ENCODE data around the gene GZF1.

The GZF1 gene

DNA sequence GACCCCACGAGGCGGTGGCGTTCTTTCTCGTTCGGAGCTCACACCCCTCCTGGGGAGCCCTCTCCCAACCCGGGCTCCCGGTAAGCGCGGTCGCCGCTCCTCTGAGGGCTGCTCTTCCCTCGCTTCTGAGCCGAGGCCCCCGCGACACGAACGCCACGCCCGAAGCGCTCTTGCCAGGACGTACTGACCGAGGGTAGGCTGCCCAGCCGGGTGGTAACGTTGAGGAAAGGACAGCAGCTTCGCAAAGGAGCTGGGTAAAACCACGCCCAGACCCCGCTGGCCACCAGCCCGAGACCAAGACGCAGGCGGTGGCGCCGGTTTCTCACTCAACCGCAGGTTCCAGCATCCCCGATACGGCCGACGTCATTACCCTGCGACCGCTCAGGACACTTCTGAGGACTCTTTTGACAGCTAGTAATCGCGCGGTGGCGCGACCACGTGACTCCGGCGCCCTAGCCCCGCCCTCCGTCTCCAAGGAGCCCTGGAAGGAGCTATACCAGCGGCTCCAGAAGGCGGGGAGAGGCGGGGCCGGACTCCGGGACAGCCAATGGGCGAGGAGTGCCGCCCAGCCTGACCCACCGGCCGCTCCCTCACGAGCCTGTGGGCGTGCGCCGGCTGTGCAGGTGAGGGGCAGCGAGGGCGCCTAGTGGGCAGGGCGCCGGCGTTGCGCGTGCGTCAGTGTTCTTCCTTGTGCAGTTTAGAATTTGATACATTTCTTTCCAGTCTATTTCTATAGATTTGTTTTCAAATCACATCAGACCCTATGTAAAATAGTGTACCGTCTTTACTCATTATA lies 4.0 kb upstream of the GZF1 start:
- H3K9me2 ChIP-seq (replicated peaks; ENCODE audit: insufficient read depth, low read length) = no peaks in the 10 kb centered on the region
- H3K27me3 ChIP-seq (ENCODE audit: low read length) = no peaks in the 10 kb centered on the region
- H3K9ac ChIP-seq (ENCODE audit: low read length) = peak overlapping the region; percentile 83
- peak overlapping the region; percentile 61 for H2AFZ ChIP-seq (ENCODE audit: low read depth, low read length, severe bottlenecking)
- peak overlapping the region; percentile 55 for H3K27ac ChIP-seq (ENCODE audit: low read depth, low read length)
- peaks cover 20% of the 10 kb centered on the region for H3K79me2 ChIP-seq (ENCODE audit: insufficient read depth, low read length)
- no peaks in the 10 kb centered on the region for H3K36me3 ChIP-seq (ENCODE audit: low read length)
- peaks cover 30% of the 10 kb centered on the region for H3F3A ChIP-seq (ENCODE audit: insufficient read depth)
- peak overlapping the region; percentile 86 for H3K4me2 ChIP-seq (ENCODE audit: low read depth, low read length, poor library complexity, severe bottlenecking)
- peaks cover 1% of the 10 kb centered on the region; the same call in 1 of the 2 replicates for H4K20me1 ChIP-seq (ENCODE audit: low read depth, low read length)
- TF ChIP-seq EZH2phosphoT487 (conservative IDR thresholded peaks at IDR 0.05; ENCODE audit: low read length) = no peak
- TF ChIP-seq, protein P1, sequence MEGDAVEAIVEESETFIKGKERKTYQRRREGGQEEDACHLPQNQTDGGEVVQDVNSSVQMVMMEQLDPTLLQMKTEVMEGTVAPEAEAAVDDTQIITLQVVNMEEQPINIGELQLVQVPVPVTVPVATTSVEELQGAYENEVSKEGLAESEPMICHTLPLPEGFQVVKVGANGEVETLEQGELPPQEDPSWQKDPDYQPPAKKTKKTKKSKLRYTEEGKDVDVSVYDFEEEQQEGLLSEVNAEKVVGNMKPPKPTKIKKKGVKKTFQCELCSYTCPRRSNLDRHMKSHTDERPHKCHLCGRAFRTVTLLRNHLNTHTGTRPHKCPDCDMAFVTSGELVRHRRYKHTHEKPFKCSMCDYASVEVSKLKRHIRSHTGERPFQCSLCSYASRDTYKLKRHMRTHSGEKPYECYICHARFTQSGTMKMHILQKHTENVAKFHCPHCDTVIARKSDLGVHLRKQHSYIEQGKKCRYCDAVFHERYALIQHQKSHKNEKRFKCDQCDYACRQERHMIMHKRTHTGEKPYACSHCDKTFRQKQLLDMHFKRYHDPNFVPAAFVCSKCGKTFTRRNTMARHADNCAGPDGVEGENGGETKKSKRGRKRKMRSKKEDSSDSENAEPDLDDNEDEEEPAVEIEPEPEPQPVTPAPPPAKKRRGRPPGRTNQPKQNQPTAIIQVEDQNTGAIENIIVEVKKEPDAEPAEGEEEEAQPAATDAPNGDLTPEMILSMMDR (IDR thresholded peaks at IDR 0.05; ENCODE audit: insufficient read depth, low read length, poor library complexity, severe bottlenecking) = no peak
- H3K4me3 ChIP-seq (ENCODE audit: insufficient read depth, low read length, poor library complexity, severe bottlenecking) = peak overlapping the region; percentile 75
- no peaks in the 10 kb centered on the region for H3K9me3 ChIP-seq (ENCODE audit: insufficient read depth, low read length)

DNA sequence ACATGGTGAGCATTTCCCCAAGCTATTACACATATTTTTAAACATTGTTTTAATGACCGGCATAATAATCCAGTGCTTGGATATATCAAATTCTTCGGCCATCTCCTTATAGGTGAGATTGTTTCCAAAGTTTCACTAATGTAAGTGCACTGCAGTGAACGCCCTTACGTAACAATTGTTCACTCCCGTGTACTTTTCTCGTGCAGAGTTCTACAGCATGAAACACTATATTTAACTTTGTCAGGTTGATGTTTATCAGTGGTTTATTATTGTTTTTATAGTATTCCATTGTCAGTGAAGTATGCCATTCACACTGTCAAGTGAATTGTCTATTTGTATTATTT lies 3.4 kb upstream of the GZF1 start:
- peak overlapping the region; percentile 50 for H3K9ac ChIP-seq (ENCODE audit: low read length)
- no peaks in the 10 kb centered on the region for H3K27me3 ChIP-seq (ENCODE audit: low read length)
- no peaks in the 10 kb centered on the region; the same call in 1 of the 2 replicates for H4K20me1 ChIP-seq (ENCODE audit: low read depth, low read length)
- no peak for TF ChIP-seq EZH2phosphoT487 (conservative IDR thresholded peaks at IDR 0.05; ENCODE audit: low read length)
- TF ChIP-seq, protein P1 (IDR thresholded peaks at IDR 0.05; ENCODE audit: insufficient read depth, low read length, poor library complexity, severe bottlenecking) = no peak
- peak overlapping the region; percentile 61 for H2AFZ ChIP-seq (ENCODE audit: low read depth, low read length, severe bottlenecking)
- no peaks in the 10 kb centered on the region for H3K36me3 ChIP-seq (ENCODE audit: low read length)
- peak overlapping the region; percentile 44 for H3K27ac ChIP-seq (ENCODE audit: low read depth, low read length)
- H3K9me2 ChIP-seq (replicated peaks; ENCODE audit: insufficient read depth, low read length) = no peaks in the 10 kb centered on the region
- H3K4me2 ChIP-seq (ENCODE audit: low read depth, low read length, poor library complexity, severe bottlenecking) = peak overlapping the region; percentile 86
- H3F3A ChIP-seq (ENCODE audit: insufficient read depth) = peaks cover 31% of the 10 kb centered on the region
- H3K4me3 ChIP-seq (ENCODE audit: insufficient read depth, low read length, poor library complexity, severe bottlenecking) = peak overlapping the region; percentile 54
- no peaks in the 10 kb centered on the region for H3K9me3 ChIP-seq (ENCODE audit: insufficient read depth, low read length)
- peaks cover 20% of the 10 kb centered on the region for H3K79me2 ChIP-seq (ENCODE audit: insufficient read depth, low read length)

DNA sequence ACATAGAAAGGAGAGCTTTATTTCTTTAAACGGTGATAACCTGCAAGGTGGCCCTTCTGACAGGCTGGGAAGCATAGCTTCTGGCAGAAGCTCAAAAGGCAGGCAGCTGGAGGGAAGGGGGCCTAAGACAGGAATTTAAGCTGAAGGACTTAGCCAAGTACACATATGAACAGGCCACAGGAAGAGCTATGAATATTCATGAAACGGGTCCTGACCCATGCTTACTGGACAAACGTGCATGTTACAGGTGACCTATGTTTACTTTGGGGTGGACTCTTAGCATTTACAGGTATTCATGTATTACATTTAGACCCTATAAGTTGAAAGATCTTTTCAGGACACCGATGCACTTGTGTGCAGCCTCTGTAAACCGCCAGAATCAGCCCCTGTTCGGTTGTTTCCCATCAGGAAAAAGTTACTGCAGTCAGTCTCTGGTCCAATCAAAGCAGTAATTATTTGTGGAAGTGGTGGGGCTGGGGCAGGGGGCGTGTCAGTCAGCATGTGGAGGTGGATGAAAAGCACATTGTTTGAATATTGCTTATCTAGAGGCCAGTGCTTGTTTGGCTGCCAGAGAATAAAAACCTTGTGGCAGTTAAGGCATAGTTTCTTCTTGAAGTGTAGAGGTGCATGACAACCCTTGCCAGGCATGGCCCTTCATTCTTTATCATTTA lies 2.9 kb upstream of the GZF1 start:
- Histone ChIP-seq H2AFZ (ENCODE audit: low read depth, low read length, severe bottlenecking) (peak overlapping the region; percentile 61), H4K20me1 (ENCODE audit: low read depth, low read length) (no peaks in the 10 kb centered on the region; the same call in 1 of the 2 replicates), H3K79me2 (ENCODE audit: insufficient read depth, low read length) (peaks cover 20% of the 10 kb centered on the region), H3K27ac (ENCODE audit: low read depth, low read length) (peak overlapping the region; percentile 44), H3K9me3 (ENCODE audit: insufficient read depth, low read length) (no peaks in the 10 kb centered on the region), H3K4me2 (ENCODE audit: low read depth, low read length, poor library complexity, severe bottlenecking) (peak overlapping the region; percentile 86), H3K36me3 (ENCODE audit: low read length) (no peaks in the 10 kb centered on the region), H3K9me2 (replicated peaks; ENCODE audit: insufficient read depth, low read length) (no peaks in the 10 kb centered on the region), H3K27me3 (ENCODE audit: low read length) (no peaks in the 10 kb centered on the region), H3K9ac (ENCODE audit: low read length) (peak overlapping the region; percentile 50), H3K4me3 (ENCODE audit: insufficient read depth, low read length, poor library complexity, severe bottlenecking) (no peak overlapping the region), H3F3A (ENCODE audit: insufficient read depth) (peaks cover 33% of the 10 kb centered on the region)
- TF ChIP-seq, protein P1 (IDR thresholded peaks at IDR 0.05; ENCODE audit: insufficient read depth, low read length, poor library complexity, severe bottlenecking) = no peak
- TF ChIP-seq EZH2phosphoT487 (conservative IDR thresholded peaks at IDR 0.05; ENCODE audit: low read length) = no peak
